GM21381 (cell line): ENCODE results near the gene SYT5.
"Not testable (repeated sequence)": the region's sequence is repeated elsewhere in the genome, so short reads cannot be mapped to it uniquely, and the experiment has no call there.

ENCODE experiments used
- ATAC-seq: cut with Tn5 transposase; IDR thresholded peaks from one replicate; pipeline ENCODE4 v1.9.1; 2021; ENCODE audit warnings: mild to moderate bottlenecking, moderate library complexity; ENCODE audit not compliant: unreplicated experiment

The SYT5 gene

GRCh38 chr19:55179606-55180484 lies at the start of gene SYT5:
Gene SYT5, minus strand, starts transcription at chr19:55180289. Its CDS starts 1,248 bp downstream, at chr19:55179041.
- ATAC-seq: no peak

- no peak for ATAC-seq
These were observed 49.7 kb upstream of the SYT5 start for GRCh38 chr19:55229789-55230182.

GRCh38 chr19:55229145-55229788 lies 49.2 kb upstream of the SYT5 start:
- ATAC-seq: no peak

- ATAC-seq: no peak
These were observed 48.4 kb upstream of the SYT5 start, which contains the start of gene TMEM86B for GRCh38 chr19:55228403-55229031. Gene TMEM86B, minus strand, starts transcription at chr19:55228763. Its CDS starts 22 bp downstream, at chr19:55228741.

GRCh38 chr19:55228015-55228391 lies 47.9 kb upstream of the SYT5 start:
- ATAC-seq: no peak

- no peak for ATAC-seq
These were observed 47.3 kb upstream of the SYT5 start for GRCh38 chr19:55227241-55228014.

GRCh38 chr19:55226788-55227187 lies 46.7 kb upstream of the SYT5 start:
- ATAC-seq: no peak

- ATAC-seq: no peak
These were observed 46.2 kb upstream of the SYT5 start for GRCh38 chr19:55226273-55226672.

- ATAC-seq: no peak
These were observed 45.4 kb upstream of the SYT5 start for GRCh38 chr19:55225415-55225958.

- ATAC-seq: not testable (repeated sequence)
These were observed 44.8 kb upstream of the SYT5 start for GRCh38 chr19:55224679-55225414.

GRCh38 chr19:55224038-55224665 lies 44.1 kb upstream of the SYT5 start:
- no peak for ATAC-seq

GRCh38 chr19:55223291-55224037 lies 43.4 kb upstream of the SYT5 start:
- ATAC-seq: no peak

GRCh38 chr19:55220525-55220924 lies 40.4 kb upstream of the SYT5 start:
- ATAC-seq: no peak

GRCh38 chr19:55216461-55217198 lies 36.5 kb upstream of the SYT5 start:
- no peak for ATAC-seq

GRCh38 chr19:55213547-55213946 lies 33.5 kb upstream of the SYT5 start:
- no peak for ATAC-seq

GRCh38 chr19:55212447-55212846 lies 32.4 kb upstream of the SYT5 start:
- no peak for ATAC-seq

GRCh38 chr19:55209693-55210472 lies 29.8 kb upstream of the SYT5 start:
- ATAC-seq: no peak
